ENCODE data around the gene MON2.

GRCh38 chr12:62603061-62603810 lies 136.6 kb downstream of the MON2 start:
- TF ChIP-seq RAD51 (IDR thresholded peaks at IDR 0.05), result no peak
- TF ChIP-seq NFYA (IDR thresholded peaks at IDR 0.05; ENCODE audit: borderline replicate concordance, low read depth, low read length), result no peak
- no peak for TF ChIP-seq EZH2 (IDR thresholded peaks at IDR 0.05; ENCODE audit: borderline replicate concordance, control insufficient read depth, low read depth, low read length)
